ENCODE results near the gene RNF113B.

Gene RNF113B

DNA sequence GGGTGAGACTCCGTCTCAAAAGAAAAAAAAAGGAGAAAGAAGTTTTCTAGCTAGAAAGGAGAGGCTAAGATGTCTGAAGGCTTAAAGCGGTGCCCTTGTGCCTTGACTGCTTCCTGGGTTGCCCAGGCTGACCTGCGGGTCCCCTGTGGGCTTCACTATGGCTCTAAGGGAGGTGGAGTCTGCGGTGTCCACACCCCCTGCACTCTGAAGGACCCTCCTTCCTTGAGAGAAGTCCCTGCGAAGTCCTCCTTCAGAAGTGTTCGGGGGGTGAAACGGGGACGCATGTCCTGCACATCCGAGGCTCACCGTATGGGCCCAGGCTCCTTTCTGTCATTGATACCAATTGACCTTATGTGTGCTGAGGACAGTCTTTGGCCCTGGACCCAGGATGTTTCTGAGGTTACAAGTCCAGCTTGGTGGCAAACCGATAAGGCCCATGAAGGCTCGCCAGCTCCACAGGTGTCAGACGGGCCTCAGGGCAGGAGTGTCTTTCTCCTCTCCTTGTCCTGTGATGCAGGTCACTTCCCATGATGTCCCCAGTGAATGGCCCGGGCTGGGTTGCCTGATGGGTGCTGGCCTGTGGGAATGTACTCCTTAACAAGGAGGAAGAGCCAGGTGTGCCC, 11.6 kb upstream of the RNF113B start:
- H3K27ac ChIP-seq (ENCODE audit: low read length) = no peak overlapping the region
- no peak for DNase-seq
- no peak overlapping the region for H3K4me3 ChIP-seq (ENCODE audit: low read depth in 1 of 2, low read length in 2 of 2)
- no peak for ATAC-seq (ENCODE audit: insufficient read depth, low read depth)
- no peak for TF ChIP-seq EZH2 (IDR thresholded peaks at IDR 0.05; ENCODE audit: borderline replicate concordance, low read depth, low read length, severe bottlenecking)
- TF ChIP-seq, protein P1, sequence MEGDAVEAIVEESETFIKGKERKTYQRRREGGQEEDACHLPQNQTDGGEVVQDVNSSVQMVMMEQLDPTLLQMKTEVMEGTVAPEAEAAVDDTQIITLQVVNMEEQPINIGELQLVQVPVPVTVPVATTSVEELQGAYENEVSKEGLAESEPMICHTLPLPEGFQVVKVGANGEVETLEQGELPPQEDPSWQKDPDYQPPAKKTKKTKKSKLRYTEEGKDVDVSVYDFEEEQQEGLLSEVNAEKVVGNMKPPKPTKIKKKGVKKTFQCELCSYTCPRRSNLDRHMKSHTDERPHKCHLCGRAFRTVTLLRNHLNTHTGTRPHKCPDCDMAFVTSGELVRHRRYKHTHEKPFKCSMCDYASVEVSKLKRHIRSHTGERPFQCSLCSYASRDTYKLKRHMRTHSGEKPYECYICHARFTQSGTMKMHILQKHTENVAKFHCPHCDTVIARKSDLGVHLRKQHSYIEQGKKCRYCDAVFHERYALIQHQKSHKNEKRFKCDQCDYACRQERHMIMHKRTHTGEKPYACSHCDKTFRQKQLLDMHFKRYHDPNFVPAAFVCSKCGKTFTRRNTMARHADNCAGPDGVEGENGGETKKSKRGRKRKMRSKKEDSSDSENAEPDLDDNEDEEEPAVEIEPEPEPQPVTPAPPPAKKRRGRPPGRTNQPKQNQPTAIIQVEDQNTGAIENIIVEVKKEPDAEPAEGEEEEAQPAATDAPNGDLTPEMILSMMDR (IDR thresholded peaks at IDR 0.05; ENCODE audit: borderline replicate concordance, extremely low read depth, low read length, poor library complexity, severe bottlenecking) = no peak
- no peaks in the 10 kb centered on the region for H3K27me3 ChIP-seq (ENCODE audit: insufficient read depth, low read length, poor library complexity)
- no peaks in the 10 kb centered on the region for H3K79me2 ChIP-seq (ENCODE audit: insufficient read depth, low read length)
- H3K4me2 ChIP-seq (ENCODE audit: insufficient read depth, low read length) = no peak overlapping the region
- H4K20me1 ChIP-seq (ENCODE audit: insufficient read depth, low read length) = no peaks in the 10 kb centered on the region
- H2AFZ ChIP-seq (ENCODE audit: low read depth, low read length) = no peak overlapping the region
- H3K36me3 ChIP-seq (ENCODE audit: insufficient read depth, low read length) = no peaks in the 10 kb centered on the region
- no peak overlapping the region for H3K9ac ChIP-seq (ENCODE audit: low read depth, low read length)
- no peaks in the 10 kb centered on the region for H3K9me3 ChIP-seq (ENCODE audit: insufficient read depth, low read length, severe bottlenecking)
- H3K4me1 ChIP-seq (ENCODE audit: insufficient read depth, low read length) = no peaks in the 10 kb centered on the region

DNA sequence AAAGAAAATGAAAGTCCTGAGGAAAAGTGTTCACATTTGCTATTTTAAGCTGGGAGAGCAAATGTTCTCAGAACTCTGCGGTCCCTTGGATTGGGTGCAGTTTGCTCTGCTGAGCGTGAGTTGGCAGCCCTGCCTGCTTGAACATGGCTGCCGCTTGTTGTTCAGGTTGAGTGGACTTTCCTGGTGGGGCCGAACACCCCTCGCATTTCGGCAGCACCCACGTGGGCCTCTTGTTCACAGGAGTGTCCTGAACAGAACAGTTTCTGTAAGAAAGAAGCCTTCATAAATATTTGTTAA, 10.8 kb upstream of the RNF113B start:
- TF ChIP-seq, protein P1 (IDR thresholded peaks at IDR 0.05; ENCODE audit: borderline replicate concordance, extremely low read depth, low read length, poor library complexity, severe bottlenecking) = no peak
- TF ChIP-seq EZH2 (IDR thresholded peaks at IDR 0.05; ENCODE audit: borderline replicate concordance, low read depth, low read length, severe bottlenecking) = no peak
- no peaks in the 10 kb centered on the region for H3K36me3 ChIP-seq (ENCODE audit: insufficient read depth, low read length)
- H2AFZ ChIP-seq (ENCODE audit: low read depth, low read length) = no peak overlapping the region
- H4K20me1 ChIP-seq (ENCODE audit: insufficient read depth, low read length) = no peaks in the 10 kb centered on the region
- DNase-seq (no peak), ATAC-seq (ENCODE audit: insufficient read depth, low read depth) (no peak)
- H3K4me2 ChIP-seq (ENCODE audit: insufficient read depth, low read length) = no peak overlapping the region
- H3K79me2 ChIP-seq (ENCODE audit: insufficient read depth, low read length) = no peaks in the 10 kb centered on the region
- no peak overlapping the region for H3K9ac ChIP-seq (ENCODE audit: low read depth, low read length)
- H3K4me1 ChIP-seq (ENCODE audit: insufficient read depth, low read length) = no peaks in the 10 kb centered on the region
- H3K9me3 ChIP-seq (ENCODE audit: insufficient read depth, low read length, severe bottlenecking) = no peaks in the 10 kb centered on the region
- no peak overlapping the region for H3K27ac ChIP-seq (ENCODE audit: low read length)
- H3K4me3 ChIP-seq (ENCODE audit: low read depth in 1 of 2, low read length in 2 of 2) = no peak overlapping the region
- no peaks in the 10 kb centered on the region for H3K27me3 ChIP-seq (ENCODE audit: insufficient read depth, low read length, poor library complexity)

DNA sequence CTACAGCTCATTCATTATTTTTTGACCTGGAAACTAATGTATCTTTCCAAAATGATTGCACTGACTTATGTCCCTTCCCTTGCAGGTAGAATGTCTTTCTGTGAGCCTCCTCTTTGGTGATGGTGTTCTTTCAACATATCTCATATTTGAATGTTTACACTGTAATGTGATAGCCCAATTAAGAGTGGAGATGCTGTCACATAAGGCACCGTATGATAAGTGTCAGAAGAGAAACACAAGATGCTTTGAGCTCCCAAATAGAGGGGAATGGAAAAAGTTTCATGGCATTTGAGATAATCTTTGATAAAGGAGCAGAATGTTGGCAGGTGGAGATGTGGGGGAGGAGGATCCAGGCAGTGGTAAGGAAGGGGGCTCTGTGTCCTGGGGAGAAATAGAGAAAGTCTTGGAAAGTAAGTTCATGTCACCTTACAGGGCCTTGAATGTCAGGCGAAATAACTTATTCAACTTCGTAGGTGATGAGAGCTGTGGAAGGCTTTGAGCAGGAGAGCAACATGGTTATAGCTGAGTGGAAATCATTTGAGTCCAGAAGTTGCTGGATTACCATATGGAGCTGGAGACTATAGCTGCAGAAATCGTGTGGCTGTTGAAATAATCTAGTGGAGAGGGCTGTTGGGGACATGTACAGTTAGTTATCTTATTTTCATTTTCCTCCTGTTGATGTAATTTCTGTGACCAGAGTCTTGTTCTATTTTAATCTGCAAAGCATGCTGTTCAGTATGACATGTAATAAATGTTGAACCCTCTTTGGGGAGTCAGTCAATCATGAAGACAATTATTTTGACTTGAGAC, 10.3 kb upstream of the RNF113B start:
- H3K27ac ChIP-seq (ENCODE audit: low read length) = no peak overlapping the region

More for the DNA sequence above, 10.3 kb upstream of the RNF113B start:
- Histone ChIP-seq H3K9me3 (ENCODE audit: insufficient read depth, low read length, severe bottlenecking) (no peaks in the 10 kb centered on the region), H3K4me3 (ENCODE audit: low read depth in 1 of 2, low read length in 2 of 2) (no peak overlapping the region), H2AFZ (ENCODE audit: low read depth, low read length) (no peak overlapping the region), H3K27me3 (ENCODE audit: insufficient read depth, low read length, poor library complexity) (no peaks in the 10 kb centered on the region), H3K4me2 (ENCODE audit: insufficient read depth, low read length) (no peak overlapping the region), H3K79me2 (ENCODE audit: insufficient read depth, low read length) (no peaks in the 10 kb centered on the region), H3K36me3 (ENCODE audit: insufficient read depth, low read length) (no peaks in the 10 kb centered on the region), H3K4me1 (ENCODE audit: insufficient read depth, low read length) (no peaks in the 10 kb centered on the region), H4K20me1 (ENCODE audit: insufficient read depth, low read length) (no peaks in the 10 kb centered on the region), H3K9ac (ENCODE audit: low read depth, low read length) (no peak overlapping the region)
- DNase-seq (no peak), ATAC-seq (ENCODE audit: insufficient read depth, low read depth) (no peak)
- TF ChIP-seq, protein P1 (IDR thresholded peaks at IDR 0.05; ENCODE audit: borderline replicate concordance, extremely low read depth, low read length, poor library complexity, severe bottlenecking) = no peak
- TF ChIP-seq EZH2 (IDR thresholded peaks at IDR 0.05; ENCODE audit: borderline replicate concordance, low read depth, low read length, severe bottlenecking) = no peak

Measured in DND-41 (cell line).